HUES6 (cell line): ENCODE results near the gene TEX50.
"Not testable (repeated sequence)": the region's sequence is repeated elsewhere in the genome, so short reads cannot be mapped to it uniquely, and the experiment has no call there.

ENCODE experiments used
- H3K27ac ChIP-seq: 2 replicates; pipeline ENCODE4 v1.7.0; 2013; ENCODE audit warnings: low read depth, mild to moderate bottlenecking, low read length, inconsistent platforms
- H3K27me3 ChIP-seq: 2 replicates; pipeline ENCODE4 v1.6.1; 2013; ENCODE audit warnings: low read length; ENCODE audit not compliant: control insufficient read depth, insufficient read depth
- H3K36me3 ChIP-seq: 2 replicates; pipeline ENCODE4 v1.6.1; 2013; ENCODE audit warnings: low read length; ENCODE audit not compliant: control insufficient read depth, insufficient read depth
- H3K4me1 ChIP-seq: 2 replicates; pipeline ENCODE4 v1.6.1; 2013; ENCODE audit warnings: low read length; ENCODE audit not compliant: control insufficient read depth, insufficient read depth
- H3K4me3 ChIP-seq: 2 replicates; pipeline ENCODE4 v1.5.1; 2013; ENCODE audit warnings: low read depth, low read length
- H3K9ac ChIP-seq: one replicate; pipeline ENCODE4 v1.6.1; 2013; ENCODE audit warnings: mild to moderate bottlenecking, low read length
- H3K9me3 ChIP-seq: 2 replicates; pipeline ENCODE4 v1.6.1; 2013; ENCODE audit warnings: low read depth, low read length; ENCODE audit not compliant: control insufficient read depth, insufficient read depth

The TEX50 gene

GRCh38 chr1:173635116-173635515 lies at the start of gene TEX50:
Gene TEX50, plus strand, starts transcription at chr1:173635338. Its CDS starts 184 bp downstream, at chr1:173635522.
- Histone ChIP-seq H3K27me3 (no peaks in the 10 kb centered on the region), H3K27ac (no peak within 1 kb of the TSS), H3K9ac (no peak within 1 kb of the TSS), H3K9me3 (peaks cover 27% of the 10 kb centered on the region), H3K4me1 (no peaks in the 10 kb centered on the region), H3K36me3 (no peaks in the 10 kb centered on the region), H3K4me3 (no peak within 1 kb of the TSS)

GRCh38 chr1:173590557-173590956 lies 44.6 kb upstream of the TEX50 start:
- Histone ChIP-seq H3K4me1 (no peaks in the 10 kb centered on the region), H3K4me3 (no peak overlapping the region), H3K9ac (no peak overlapping the region), H3K9me3 (no peaks in the 10 kb centered on the region), H3K27ac (no peak overlapping the region), H3K36me3 (no peaks in the 10 kb centered on the region), H3K27me3 (no peaks in the 10 kb centered on the region)

GRCh38 chr1:173591138-173591537 lies 44.0 kb upstream of the TEX50 start:
- H3K27me3 ChIP-seq, H3K36me3 ChIP-seq, H3K9me3 ChIP-seq, H3K9ac ChIP-seq, H3K4me1 ChIP-seq, H3K4me3 ChIP-seq, H3K27ac ChIP-seq: not testable (repeated sequence)

- Histone ChIP-seq H3K27me3 (no peaks in the 10 kb centered on the region), H3K36me3 (no peaks in the 10 kb centered on the region), H3K27ac (no peak overlapping the region), H3K4me3 (no peak overlapping the region), H3K9me3 (no peaks in the 10 kb centered on the region), H3K4me1 (no peaks in the 10 kb centered on the region), H3K9ac (no peak overlapping the region)
Measured at GRCh38 chr1:173596097-173596825, 38.9 kb upstream of the TEX50 start.

- H3K9ac ChIP-seq = no peak overlapping the region
- no peaks in the 10 kb centered on the region for H3K36me3 ChIP-seq
- no peak overlapping the region for H3K4me3 ChIP-seq
- H3K27me3 ChIP-seq = no peaks in the 10 kb centered on the region
- H3K27ac ChIP-seq = no peak overlapping the region
- no peaks in the 10 kb centered on the region for H3K9me3 ChIP-seq
- H3K4me1 ChIP-seq = no peaks in the 10 kb centered on the region
Measured at GRCh38 chr1:173601588-173601987, 33.5 kb upstream of the TEX50 start.

GRCh38 chr1:173603056-173603591 lies 32.0 kb upstream of the TEX50 start, which contains the start of gene SLC9C2:
Gene SLC9C2, minus strand, starts transcription at chr1:173603072. Its CDS starts 1,296 bp downstream, at chr1:173601776.
- Histone ChIP-seq H3K36me3 (no peaks in the 10 kb centered on the region), H3K9ac (no peak within 1 kb of the TSS), H3K4me1 (no peaks in the 10 kb centered on the region), H3K27me3 (no peaks in the 10 kb centered on the region), H3K4me3 (no peak within 1 kb of the TSS), H3K9me3 (no peaks in the 10 kb centered on the region), H3K27ac (no peak within 1 kb of the TSS)

- Histone ChIP-seq H3K4me1 (no peaks in the 10 kb centered on the region), H3K27ac (no peak overlapping the region), H3K9ac (no peak overlapping the region), H3K4me3 (no peak overlapping the region), H3K9me3 (peaks cover 17% of the 10 kb centered on the region), H3K36me3 (no peaks in the 10 kb centered on the region), H3K27me3 (no peaks in the 10 kb centered on the region)
Measured at GRCh38 chr1:173608503-173609216, 26.5 kb upstream of the TEX50 start.

- not testable (repeated sequence) for H3K4me3 ChIP-seq, H3K27ac ChIP-seq, H3K9ac ChIP-seq, H3K27me3 ChIP-seq, H3K36me3 ChIP-seq, H3K4me1 ChIP-seq
- peaks cover 24% of the 10 kb centered on the region for H3K9me3 ChIP-seq
Measured at GRCh38 chr1:173613086-173613485, 22.1 kb upstream of the TEX50 start.

GRCh38 chr1:173616859-173617258 lies 18.3 kb upstream of the TEX50 start:
- no peaks in the 10 kb centered on the region for H3K27me3 ChIP-seq
- no peak overlapping the region for H3K9ac ChIP-seq
- H3K27ac ChIP-seq = no peak overlapping the region
- peaks cover 23% of the 10 kb centered on the region for H3K9me3 ChIP-seq
- H3K4me1 ChIP-seq = no peaks in the 10 kb centered on the region
- no peaks in the 10 kb centered on the region for H3K36me3 ChIP-seq
- no peak overlapping the region for H3K4me3 ChIP-seq

- Histone ChIP-seq H3K4me1 (no peaks in the 10 kb centered on the region), H3K4me3 (no peak overlapping the region), H3K27me3 (no peaks in the 10 kb centered on the region)
Measured at GRCh38 chr1:173627269-173627668, 7.9 kb upstream of the TEX50 start.

GRCh38 chr1:173628888-173629287 lies 6.2 kb upstream of the TEX50 start:
- Histone ChIP-seq H3K9ac (no peak overlapping the region), H3K4me3 (no peak overlapping the region), H3K36me3 (no peaks in the 10 kb centered on the region), H3K27ac (no peak overlapping the region), H3K27me3 (no peaks in the 10 kb centered on the region), H3K4me1 (no peaks in the 10 kb centered on the region), H3K9me3 (no peaks in the 10 kb centered on the region)

More at GRCh38 chr1:173627269-173627668, 7.9 kb upstream of the TEX50 start:
- H3K9ac ChIP-seq = no peak overlapping the region
- no peaks in the 10 kb centered on the region for H3K36me3 ChIP-seq
- no peaks in the 10 kb centered on the region for H3K9me3 ChIP-seq
- no peak overlapping the region for H3K27ac ChIP-seq
